Neural progenitor cell (in vitro differentiated cells): ENCODE measurements around the gene ZFAND6. TPM values are rescaled to one million over a fixed set of nuclear protein-coding genes. Genes with fewer than 3 reads are reported as not detected.

Experiments
- DNase-seq: peaks from one replicate; pipeline ENCODE4 v3.0.0-alpha.2; 2016; ENCODE audit warnings: low spot score
- H2AFZ ChIP-seq: fragments of 200-600 bp; sonication (generic); replicated peaks from 2 replicates; pipeline ENCODE4 v1.6.1; 2016; ENCODE audit warnings: antibody characterized with exemption
- H3F3A ChIP-seq: fragments of 200-600 bp; sonication (generic); 2 replicates; pipeline ENCODE4 v1.6.1; 2016; ENCODE audit warnings: antibody characterized with exemption, low read depth
- H3K27ac ChIP-seq: fragments of 200-600 bp; sonication (generic); 2 replicates; pipeline ENCODE4 v1.5.1; 2016; ENCODE audit warnings: mild to moderate bottlenecking
- H3K27me3 ChIP-seq: fragments of 200-600 bp; sonication (generic); 2 replicates; pipeline ENCODE4 v1.6.1; 2016; ENCODE audit warnings: mild to moderate bottlenecking, moderate library complexity
- H3K36me3 ChIP-seq: fragments of 200-600 bp; sonication (generic); 2 replicates; pipeline ENCODE4 v1.5.1; 2016
- H3K4me1 ChIP-seq: fragments of 200-600 bp; sonication (generic); 2 replicates; pipeline ENCODE4 v1.6.1; 2016; ENCODE audit warnings: mixed run types
- H3K4me2 ChIP-seq: fragments of 200-600 bp; sonication (generic); 2 replicates; pipeline ENCODE4 v1.6.1; 2016
- H3K4me3 ChIP-seq: fragments of 200-600 bp; sonication (generic); 2 replicates; pipeline ENCODE4 v1.5.1; 2016
- H3K79me2 ChIP-seq: fragments of 200-600 bp; sonication (generic); 2 replicates; pipeline ENCODE4 v1.6.1; 2016; ENCODE audit warnings: low read depth
- H3K9ac ChIP-seq: fragments of 200-600 bp; sonication (generic); 2 replicates; pipeline ENCODE4 v1.6.1; 2016
- H3K9me3 ChIP-seq: fragments of 200-600 bp; sonication (generic); 2 replicates; pipeline ENCODE4 v1.5.1; 2016; ENCODE audit warnings: low read depth
- H4K20me1 ChIP-seq: fragments of 200-600 bp; sonication (generic); 2 replicates; pipeline ENCODE4 v1.6.1; 2016; ENCODE audit warnings: low read depth
- H3K27ac Mint-ChIP-seq: 3 replicates; pipeline ENCODE4 v1.8.0; 2021; ENCODE audit warnings: mixed read lengths
- H3K27me3 Mint-ChIP-seq: 2 replicates; pipeline ENCODE4 v1.8.0; 2022; ENCODE audit warnings: low read depth, mild to moderate bottlenecking, inconsistent platforms, moderate library complexity, mixed read lengths; ENCODE audit not compliant: insufficient read depth
- H3K36me3 Mint-ChIP-seq: 3 replicates; pipeline ENCODE4 v1.8.0; 2021; ENCODE audit warnings: mixed read lengths
- H3K4me1 Mint-ChIP-seq: 3 replicates; pipeline ENCODE4 v1.8.0; 2021; ENCODE audit warnings: mixed read lengths
- H3K4me3 Mint-ChIP-seq: 3 replicates; pipeline ENCODE4 v1.8.0; 2021; ENCODE audit warnings: mild to moderate bottlenecking, moderate library complexity, mixed read lengths
- H3K9me3 Mint-ChIP-seq: 3 replicates; pipeline ENCODE4 v1.8.0; 2020; ENCODE audit warnings: mixed read lengths
- EZH2 ChIP-seq: fragments of 200-600 bp; sonication (generic); IDR thresholded peaks from 2 replicates; pipeline ENCODE4 v1.6.1; 2017; ENCODE audit warnings: antibody characterized with exemption, mild to moderate bottlenecking, moderate library complexity
- EZH2phosphoT487 ChIP-seq: fragments of 200-600 bp; sonication (generic); IDR thresholded peaks from 2 replicates; pipeline ENCODE4 v1.6.1; 2017; ENCODE audit warnings: antibody characterized with exemption
- total RNA-seq: library from RNA; depleted of rRNA; stranded (reverse); fragments of >200 nt; gene quantifications from 2 replicates; pipeline ENCODE4 v1.2.3, GENCODE V29; 2015; ENCODE audit warnings: low replicate concordance
- TF ChIP-seq, protein P1 (sequence below): fragments of 200-600 bp; sonication (generic); IDR thresholded peaks from 2 replicates; pipeline ENCODE4 v1.5.1; 2017; ENCODE audit warnings: antibody characterized with exemption, mild to moderate bottlenecking

The ZFAND6 gene
- total RNA-seq, 1 donor from 2014 or later, result 329 TPM

DNA sequence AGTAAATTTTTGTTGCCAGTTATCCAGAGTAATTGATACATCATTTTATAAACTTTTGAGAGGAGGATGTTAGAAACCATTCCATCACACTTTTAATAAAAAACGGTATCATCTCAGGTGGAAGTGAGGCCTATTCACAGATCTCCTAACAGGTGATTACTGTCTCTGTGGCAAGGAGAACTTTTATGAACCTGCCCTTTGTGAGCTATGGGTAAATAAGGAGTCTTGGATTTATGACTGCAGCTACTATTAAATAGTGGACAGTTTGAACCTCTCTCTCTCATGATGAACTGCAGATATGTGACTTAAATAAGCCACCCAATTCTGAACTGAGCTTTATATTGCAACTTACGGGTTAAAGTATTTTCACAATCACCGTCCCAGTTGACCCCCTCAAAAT lies 45.7 kb downstream of the ZFAND6 start:
- H3K4me1 Mint-ChIP-seq, result no peaks in the 10 kb centered on the region
- no peaks in the 10 kb centered on the region for H3F3A ChIP-seq
- no peak overlapping the region for H3K27ac Mint-ChIP-seq
- no peaks in the 10 kb centered on the region for H3K9me3 ChIP-seq
- no peak overlapping the region for H3K4me3 ChIP-seq
- H3K4me2 ChIP-seq, result no peak overlapping the region
- no peak for DNase-seq
- H3K36me3 Mint-ChIP-seq, result peaks cover 5% of the 10 kb centered on the region
- H2AFZ ChIP-seq, result no peak overlapping the region
- no peak overlapping the region for H3K9ac ChIP-seq
- H4K20me1 ChIP-seq, result peaks cover 76% of the 10 kb centered on the region
- H3K4me1 ChIP-seq, result peaks cover 4% of the 10 kb centered on the region
- no peak overlapping the region for H3K27ac ChIP-seq
- H3K27me3 Mint-ChIP-seq, result no peaks in the 10 kb centered on the region
- H3K4me3 Mint-ChIP-seq, result no peak overlapping the region
- TF ChIP-seq, protein P1, sequence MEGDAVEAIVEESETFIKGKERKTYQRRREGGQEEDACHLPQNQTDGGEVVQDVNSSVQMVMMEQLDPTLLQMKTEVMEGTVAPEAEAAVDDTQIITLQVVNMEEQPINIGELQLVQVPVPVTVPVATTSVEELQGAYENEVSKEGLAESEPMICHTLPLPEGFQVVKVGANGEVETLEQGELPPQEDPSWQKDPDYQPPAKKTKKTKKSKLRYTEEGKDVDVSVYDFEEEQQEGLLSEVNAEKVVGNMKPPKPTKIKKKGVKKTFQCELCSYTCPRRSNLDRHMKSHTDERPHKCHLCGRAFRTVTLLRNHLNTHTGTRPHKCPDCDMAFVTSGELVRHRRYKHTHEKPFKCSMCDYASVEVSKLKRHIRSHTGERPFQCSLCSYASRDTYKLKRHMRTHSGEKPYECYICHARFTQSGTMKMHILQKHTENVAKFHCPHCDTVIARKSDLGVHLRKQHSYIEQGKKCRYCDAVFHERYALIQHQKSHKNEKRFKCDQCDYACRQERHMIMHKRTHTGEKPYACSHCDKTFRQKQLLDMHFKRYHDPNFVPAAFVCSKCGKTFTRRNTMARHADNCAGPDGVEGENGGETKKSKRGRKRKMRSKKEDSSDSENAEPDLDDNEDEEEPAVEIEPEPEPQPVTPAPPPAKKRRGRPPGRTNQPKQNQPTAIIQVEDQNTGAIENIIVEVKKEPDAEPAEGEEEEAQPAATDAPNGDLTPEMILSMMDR, result no peak
- TF ChIP-seq EZH2phosphoT487 (no peak), EZH2 (no peak)
- H3K9me3 Mint-ChIP-seq, result no peaks in the 10 kb centered on the region
- no peaks in the 10 kb centered on the region for H3K27me3 ChIP-seq
- H3K79me2 ChIP-seq, result peaks cover 96% of the 10 kb centered on the region
- no peaks in the 10 kb centered on the region for H3K36me3 ChIP-seq

- H3K36me3 Mint-ChIP-seq, result peaks cover 5% of the 10 kb centered on the region
- Histone ChIP-seq H3K4me1 (peaks cover 4% of the 10 kb centered on the region), H3K27me3 (no peaks in the 10 kb centered on the region), H2AFZ (no peak overlapping the region), H3F3A (no peaks in the 10 kb centered on the region), H3K9ac (no peak overlapping the region), H4K20me1 (peaks cover 79% of the 10 kb centered on the region), H3K79me2 (peaks cover 96% of the 10 kb centered on the region), H3K27ac (no peak overlapping the region), H3K4me3 (no peak overlapping the region), H3K9me3 (no peaks in the 10 kb centered on the region), H3K4me2 (no peak overlapping the region), H3K36me3 (no peaks in the 10 kb centered on the region)
- no peak for DNase-seq
- H3K4me1 Mint-ChIP-seq, result no peaks in the 10 kb centered on the region
- H3K27me3 Mint-ChIP-seq, result no peaks in the 10 kb centered on the region
- H3K4me3 Mint-ChIP-seq, result no peak overlapping the region
- no peak for TF ChIP-seq EZH2phosphoT487
- TF ChIP-seq, protein P1, result no peak
- no peak for TF ChIP-seq EZH2
- no peaks in the 10 kb centered on the region for H3K9me3 Mint-ChIP-seq
- no peak overlapping the region for H3K27ac Mint-ChIP-seq
Observed at GRCh38 chr15:80105595-80105994, 46.1 kb downstream of the ZFAND6 start.

DNA sequence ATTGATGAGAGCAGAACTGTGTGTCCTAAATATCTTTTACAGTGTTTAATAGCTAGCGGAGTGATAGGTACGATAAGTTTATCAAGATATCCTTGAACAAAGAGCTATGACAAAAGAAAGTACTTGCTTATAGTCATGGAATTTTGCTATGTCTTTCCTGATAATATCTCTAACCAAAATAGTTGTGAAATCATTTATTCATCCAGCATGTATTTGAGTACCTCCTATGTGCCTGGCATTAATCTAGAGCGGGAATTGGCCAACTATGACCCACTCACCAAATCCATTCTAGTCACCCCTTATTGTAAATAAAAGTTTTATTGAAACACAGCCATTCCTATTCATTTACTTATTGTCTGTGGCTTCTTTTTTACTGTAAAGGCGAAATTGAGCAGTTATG lies 46.6 kb downstream of the ZFAND6 start:
- Mint-ChIP-seq H3K9me3 (no peaks in the 10 kb centered on the region), H3K27me3 (no peaks in the 10 kb centered on the region), H3K27ac (no peak overlapping the region), H3K36me3 (peaks cover 5% of the 10 kb centered on the region), H3K4me1 (no peaks in the 10 kb centered on the region), H3K4me3 (no peak overlapping the region)
- H3K79me2 ChIP-seq, result peaks cover 95% of the 10 kb centered on the region
- H3K4me1 ChIP-seq, result peaks cover 4% of the 10 kb centered on the region
- peaks cover 82% of the 10 kb centered on the region for H4K20me1 ChIP-seq
- no peak for DNase-seq
- H3K27me3 ChIP-seq, result no peaks in the 10 kb centered on the region
- H3K36me3 ChIP-seq, result no peaks in the 10 kb centered on the region
- no peak overlapping the region for H3K4me2 ChIP-seq
- no peak overlapping the region for H3K27ac ChIP-seq
- no peak overlapping the region for H3K9ac ChIP-seq
- no peak overlapping the region for H3K4me3 ChIP-seq
- H3F3A ChIP-seq, result no peaks in the 10 kb centered on the region
- H3K9me3 ChIP-seq, result no peaks in the 10 kb centered on the region
- TF ChIP-seq, protein P1, result no peak
- no peak for TF ChIP-seq EZH2phosphoT487
- TF ChIP-seq EZH2, result no peak
- H2AFZ ChIP-seq, result no peak overlapping the region

DNA sequence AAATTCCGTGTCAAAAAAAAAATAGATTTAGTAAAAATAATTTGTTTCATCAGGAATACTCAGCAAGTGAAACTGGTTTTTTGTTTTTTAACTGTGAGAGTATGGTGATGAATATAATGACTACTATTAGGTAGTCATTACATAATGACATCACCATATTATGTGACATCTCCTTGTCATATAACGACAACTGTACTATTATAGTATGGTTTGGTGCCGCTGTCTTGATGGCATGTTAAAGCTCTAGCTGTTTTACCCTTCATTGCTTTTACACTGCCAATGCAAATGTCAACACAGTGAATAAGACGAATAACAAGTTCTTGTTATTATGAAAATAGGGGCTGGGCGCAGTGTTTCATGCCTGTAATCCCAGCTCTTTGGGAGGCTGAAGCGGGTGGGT lies 47.7 kb downstream of the ZFAND6 start:
- Histone ChIP-seq H3K9ac (no peak overlapping the region), H2AFZ (no peak overlapping the region), H3K9me3 (no peaks in the 10 kb centered on the region), H3K4me2 (no peak overlapping the region), H3F3A (no peaks in the 10 kb centered on the region), H3K79me2 (peaks cover 94% of the 10 kb centered on the region), H4K20me1 (peaks cover 92% of the 10 kb centered on the region), H3K27ac (no peak overlapping the region), H3K36me3 (no peaks in the 10 kb centered on the region), H3K27me3 (no peaks in the 10 kb centered on the region), H3K4me3 (no peak overlapping the region), H3K4me1 (peaks cover 4% of the 10 kb centered on the region)
- DNase-seq, result no peak
- no peaks in the 10 kb centered on the region for H3K27me3 Mint-ChIP-seq
- TF ChIP-seq EZH2 (no peak), EZH2phosphoT487 (no peak)
- TF ChIP-seq, protein P1, result no peak
- H3K4me1 Mint-ChIP-seq, result no peaks in the 10 kb centered on the region
- peaks cover 3% of the 10 kb centered on the region for H3K36me3 Mint-ChIP-seq
- H3K27ac Mint-ChIP-seq, result no peak overlapping the region
- H3K9me3 Mint-ChIP-seq, result no peaks in the 10 kb centered on the region
- H3K4me3 Mint-ChIP-seq, result no peak overlapping the region
